A549 (cell line): ENCODE measurements around the gene AKR1E2.

Experiments
- CTCF ChIP-seq: fragments of >200 bp; sonication (Bioruptor Twin); formaldehyde crosslinking; IDR thresholded peaks from 3 replicates; pipeline ENCODE4 v1.5.1; 2016
- ESRRA ChIP-seq: fragments of 150-350 bp; IDR thresholded peaks from 2 replicates; pipeline ENCODE4 v1.6.1; 2014; ENCODE audit warnings: mild to moderate bottlenecking, low read length, borderline replicate concordance
- HDAC2 ChIP-seq: fragments of 200-600 bp; sonication (generic); IDR thresholded peaks from 2 replicates; pipeline ENCODE4 v1.6.1; 2016

- TF ChIP-seq HDAC2 = no peak
- no peak for TF ChIP-seq ESRRA
- no peak for TF ChIP-seq CTCF
These were observed 21.5 kb upstream of the AKR1E2 start for GRCh38 chr10:4804465-4804864.
